Occipital lobe (tissue), 2 donors: ENCODE results near the gene DDX31. TPM values are rescaled to one million over a fixed set of nuclear protein-coding genes. Genes with fewer than 3 reads are reported as not detected.
"Not testable (repeated sequence)": the region's sequence is repeated elsewhere in the genome, so short reads cannot be mapped to it uniquely, and the experiment has no call there.

Experiments
- DNase-seq: peaks from one replicate; lab custom pipeline; 2025; lab: John Stamatoyannopoulos, UW
- total RNA-seq: library from RNA; depleted of rRNA; stranded (reverse); fragments of >200 nt; gene quantifications from one replicate; pipeline ENCODE4 v1.2.3, GENCODE V29; 2014

Gene DDX31
- total RNA-seq, 1 donor from 2014 or later = 7.3 TPM

DNA sequence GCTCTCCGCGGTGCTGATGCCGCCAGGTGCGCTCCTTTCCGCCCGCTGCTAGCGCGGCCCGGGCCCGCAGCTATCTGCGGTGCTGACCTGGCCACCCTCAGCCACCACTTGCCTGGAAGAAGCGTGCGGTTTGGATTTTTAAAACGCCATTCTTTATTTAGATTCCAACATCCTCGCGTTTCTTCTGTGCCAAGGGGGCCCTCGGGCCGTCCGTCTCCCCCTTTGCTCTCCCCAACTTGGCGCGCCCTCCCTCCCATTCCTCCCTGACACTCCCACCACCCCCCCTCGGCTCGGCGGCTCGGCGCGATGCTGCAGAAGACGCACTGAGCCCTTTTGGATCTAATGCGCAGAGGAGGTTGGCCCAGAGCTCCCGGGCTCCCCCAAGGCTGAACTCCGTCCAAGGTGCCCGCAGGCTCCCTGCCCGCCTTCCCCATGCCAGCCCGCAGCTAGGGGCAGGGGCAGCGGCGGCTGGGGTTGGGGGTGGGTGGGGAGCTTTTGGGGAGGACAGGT, 87.5 kb downstream of the DDX31 start, which contains the start of gene BARHL1:
Gene BARHL1 (plus strand): TSS at position 331 of the 510 bp plus-strand sequence. CDS start 192 bp downstream, outside the sequence.
- DNase-seq = no peak

DNA sequence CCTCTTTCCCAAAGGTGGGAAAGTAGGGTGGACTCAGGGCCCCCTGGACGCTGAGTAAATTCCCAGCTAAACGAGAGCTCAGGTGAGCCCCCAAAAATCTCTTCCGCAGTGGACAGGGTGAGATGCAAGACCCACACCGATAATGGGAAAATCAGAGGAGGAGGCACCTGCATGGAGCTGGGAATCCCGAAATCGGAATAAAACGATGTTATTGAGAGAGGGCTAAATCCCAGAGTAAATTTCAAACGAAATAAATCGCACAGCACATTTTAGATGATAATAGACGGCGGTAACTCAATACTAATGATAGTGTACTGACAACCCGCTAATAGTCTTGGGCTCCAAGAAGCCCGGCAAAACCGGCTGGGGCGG, 90.4 kb downstream of the DDX31 start:
- no peak for DNase-seq

DNA sequence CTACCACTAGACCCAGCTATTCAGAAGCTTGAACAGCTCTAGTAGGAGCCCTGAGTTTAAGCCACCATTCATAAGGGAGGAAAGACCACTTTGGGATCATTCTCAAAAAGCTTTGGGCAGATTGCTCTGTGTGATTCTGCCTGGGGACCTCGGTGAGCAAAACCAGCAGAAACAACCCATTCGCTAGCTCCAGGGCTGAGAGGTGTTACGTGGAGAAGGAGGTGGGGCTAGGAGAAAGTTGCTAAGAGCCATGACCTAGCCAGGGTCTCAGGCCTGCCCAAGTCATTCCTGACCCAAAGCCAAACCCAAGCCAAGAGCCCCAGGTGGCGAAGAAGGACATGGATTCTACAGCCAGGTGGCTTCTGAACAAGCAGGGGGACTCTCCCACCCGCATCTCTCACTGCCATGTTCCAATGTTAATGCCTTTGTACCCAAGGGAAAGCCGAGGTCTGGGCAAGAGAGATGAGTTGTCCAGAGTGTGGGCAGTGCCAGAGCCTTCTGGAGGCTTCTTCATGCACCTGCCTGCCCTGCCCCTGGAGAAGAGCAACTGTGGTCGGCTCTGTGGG, 91.3 kb downstream of the DDX31 start:
- no peak for DNase-seq

DNA sequence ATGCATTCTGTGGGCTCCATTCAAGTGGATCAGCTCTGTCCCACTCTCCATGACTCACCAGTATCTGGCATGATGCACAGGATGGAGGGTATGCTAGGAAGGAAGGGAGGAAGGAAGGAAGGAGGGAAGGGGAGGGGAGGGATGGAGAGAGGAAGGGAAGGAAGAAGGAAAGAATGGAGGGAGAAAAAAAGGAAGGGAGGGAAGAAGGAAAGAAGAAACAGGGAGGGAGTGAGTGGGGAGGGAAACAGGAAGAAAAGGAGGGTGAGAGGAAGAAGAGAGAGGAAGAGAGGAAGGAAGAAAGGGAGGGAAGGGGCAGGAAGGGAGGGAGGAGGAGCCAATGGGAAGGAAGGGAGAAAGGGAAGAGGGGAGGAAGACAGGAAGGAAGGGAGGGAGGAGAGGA, 92.7 kb downstream of the DDX31 start:
- DNase-seq = no peak

DNA sequence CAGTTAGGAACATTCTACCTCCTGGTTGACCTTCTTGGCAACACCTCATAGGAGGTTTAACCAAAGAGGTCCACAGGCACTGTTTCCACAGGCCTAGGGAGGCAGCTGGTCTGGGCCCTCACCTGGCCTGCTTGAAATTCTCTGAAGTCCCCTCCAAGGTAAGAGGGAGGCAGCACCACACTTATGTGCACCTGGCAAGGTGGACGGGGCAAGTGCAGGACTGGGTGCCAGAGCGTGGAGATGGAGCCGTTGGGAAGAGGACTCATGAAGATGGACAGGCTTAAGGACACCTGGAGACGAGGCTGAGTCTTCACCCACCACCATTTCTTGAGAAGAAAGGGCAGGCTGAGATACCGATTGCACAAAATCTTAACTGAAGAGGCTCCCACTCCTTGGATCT, 94.0 kb downstream of the DDX31 start:
- DNase-seq = no peak

DNA sequence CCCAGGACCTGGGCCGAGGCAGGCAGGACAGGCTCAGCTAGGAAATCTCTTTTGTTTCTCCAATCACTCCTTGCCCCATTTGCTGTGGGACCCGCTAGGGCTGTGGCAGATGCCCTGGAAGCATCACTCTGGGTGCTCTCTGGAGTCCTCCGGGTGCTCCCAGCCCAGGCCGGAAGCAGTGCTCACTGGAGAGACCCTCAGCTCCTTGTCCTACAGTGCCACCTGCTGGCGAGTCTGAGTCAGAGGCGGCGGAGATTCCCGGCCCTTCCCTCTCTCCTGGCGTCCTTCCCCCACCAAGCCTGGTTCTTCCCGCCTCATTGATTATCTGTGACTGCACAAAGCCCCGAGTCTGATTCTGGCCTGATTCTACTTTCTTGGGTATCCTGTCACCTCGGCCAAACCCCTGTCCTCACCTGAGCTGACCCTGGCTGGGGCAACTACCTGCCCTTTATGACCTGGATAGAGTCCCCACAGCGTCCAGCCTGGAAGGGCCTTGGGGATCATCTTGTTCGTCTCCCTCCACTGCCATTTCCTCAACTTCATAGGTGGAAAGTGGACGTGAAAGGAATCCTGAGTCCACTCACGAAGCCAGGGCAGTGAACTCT, 94.7 kb downstream of the DDX31 start:
- DNase-seq = peak; percentile 13

DNA sequence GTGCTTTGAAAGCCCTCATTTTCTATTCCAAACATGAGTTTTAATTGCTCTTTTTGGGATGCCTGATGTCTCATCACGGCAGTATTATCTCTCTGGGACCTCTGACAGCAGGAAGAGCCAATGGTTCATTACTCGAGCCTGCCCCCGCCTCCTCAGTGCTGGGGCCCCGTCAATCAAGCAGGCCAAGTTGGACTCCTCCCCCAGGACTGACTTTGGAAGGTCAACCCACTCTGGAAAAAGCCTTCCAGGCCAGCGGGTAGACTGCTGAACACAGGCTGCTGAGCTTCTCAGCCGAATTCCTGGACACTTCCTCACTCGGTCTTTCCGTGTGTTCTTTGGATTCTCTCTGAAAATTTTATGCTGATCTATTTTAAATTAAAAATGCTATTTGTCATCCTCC, 96.9 kb downstream of the DDX31 start:
- DNase-seq = no peak

DNA sequence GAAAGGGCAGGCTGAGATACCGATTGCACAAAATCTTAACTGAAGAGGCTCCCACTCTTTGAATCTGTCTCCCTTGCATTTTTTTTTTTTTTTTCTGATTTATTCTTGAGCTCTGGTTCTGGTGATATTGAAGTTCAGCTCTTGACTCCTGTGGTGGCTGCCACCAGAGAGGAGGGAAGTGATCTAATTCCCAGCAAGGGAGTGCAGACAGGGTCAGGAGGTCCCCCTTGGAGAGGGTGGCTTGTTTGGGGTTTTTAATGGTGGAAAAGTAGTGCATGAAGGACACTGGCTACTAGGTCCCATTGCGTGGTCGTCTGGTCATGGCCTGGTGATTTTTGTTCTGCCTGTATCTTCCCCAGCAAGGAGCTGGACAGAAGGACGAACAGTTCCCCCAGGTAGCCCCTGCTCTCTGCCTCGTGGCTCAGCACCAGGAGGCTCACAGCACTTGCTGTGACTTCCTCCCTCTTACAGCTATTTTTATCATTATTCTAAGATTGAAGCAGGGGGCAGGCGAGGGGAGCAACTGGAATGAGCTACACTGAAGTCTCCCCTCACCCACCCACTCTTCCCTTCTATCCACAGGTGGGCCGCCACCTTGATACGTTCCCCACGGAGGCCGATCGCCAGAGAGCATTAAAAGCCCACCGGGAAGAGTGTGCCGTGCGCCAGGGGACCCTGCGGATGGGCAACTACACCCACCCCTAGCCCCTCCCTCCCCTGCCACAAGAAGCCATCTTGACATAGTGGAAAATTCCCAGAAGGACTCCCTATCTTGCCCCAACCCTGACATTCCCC, 97.8 kb downstream of the DDX31 start:
- DNase-seq = no peak

DNA sequence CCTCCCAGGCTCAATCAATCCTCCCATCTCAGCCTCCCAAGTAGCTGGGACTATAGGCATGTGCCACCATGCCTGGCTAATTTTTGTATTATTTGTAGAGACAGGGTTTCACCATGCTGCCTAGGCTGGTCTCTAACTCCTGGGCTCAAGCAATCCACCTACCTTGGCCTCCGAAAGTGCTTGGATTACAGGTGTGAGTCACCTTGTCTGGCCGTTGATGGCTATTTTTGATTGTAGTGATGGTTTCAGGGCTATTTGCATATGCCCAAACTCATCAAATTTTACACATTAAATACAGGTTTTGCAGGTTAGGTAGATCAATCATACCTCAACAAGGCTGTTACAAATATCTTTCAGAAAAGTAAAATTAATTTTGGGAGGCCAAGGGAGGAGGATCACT, 101.0 kb downstream of the DDX31 start:
- DNase-seq = not testable (repeated sequence)

DNA sequence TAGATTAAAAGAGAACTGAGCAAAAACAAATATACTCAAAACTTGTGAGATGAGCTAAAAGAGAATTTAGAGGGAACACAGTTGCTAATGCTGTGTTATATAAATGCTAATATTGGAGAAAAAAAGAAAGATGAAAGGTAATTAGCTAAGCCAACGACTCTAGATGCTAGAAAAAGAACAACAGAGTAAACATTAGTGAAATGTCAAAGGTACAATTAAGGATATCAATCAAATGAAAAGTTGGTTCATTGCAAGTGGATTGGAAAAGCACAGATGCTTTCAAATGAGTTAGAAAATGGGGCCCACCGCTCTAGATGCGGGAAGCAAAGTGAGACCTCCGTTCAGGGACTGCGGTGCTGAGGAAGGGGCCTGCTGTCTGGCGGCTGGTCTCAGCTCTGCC, 105.3 kb downstream of the DDX31 start:
- DNase-seq = no peak

DNA sequence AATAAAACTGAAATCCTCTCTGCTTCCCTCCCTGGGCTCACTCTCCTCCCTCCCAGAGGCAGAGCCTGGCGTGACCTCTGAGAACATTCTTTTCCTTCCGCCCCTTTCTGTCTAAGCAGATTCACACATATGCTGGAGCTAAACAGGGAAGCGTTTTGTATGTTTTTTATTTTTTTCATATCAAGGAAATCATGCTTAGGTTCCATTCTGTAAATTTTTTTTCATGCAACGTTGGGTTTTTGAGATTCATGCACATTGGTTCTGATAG, 107.5 kb downstream of the DDX31 start:
- DNase-seq = no peak

DNA sequence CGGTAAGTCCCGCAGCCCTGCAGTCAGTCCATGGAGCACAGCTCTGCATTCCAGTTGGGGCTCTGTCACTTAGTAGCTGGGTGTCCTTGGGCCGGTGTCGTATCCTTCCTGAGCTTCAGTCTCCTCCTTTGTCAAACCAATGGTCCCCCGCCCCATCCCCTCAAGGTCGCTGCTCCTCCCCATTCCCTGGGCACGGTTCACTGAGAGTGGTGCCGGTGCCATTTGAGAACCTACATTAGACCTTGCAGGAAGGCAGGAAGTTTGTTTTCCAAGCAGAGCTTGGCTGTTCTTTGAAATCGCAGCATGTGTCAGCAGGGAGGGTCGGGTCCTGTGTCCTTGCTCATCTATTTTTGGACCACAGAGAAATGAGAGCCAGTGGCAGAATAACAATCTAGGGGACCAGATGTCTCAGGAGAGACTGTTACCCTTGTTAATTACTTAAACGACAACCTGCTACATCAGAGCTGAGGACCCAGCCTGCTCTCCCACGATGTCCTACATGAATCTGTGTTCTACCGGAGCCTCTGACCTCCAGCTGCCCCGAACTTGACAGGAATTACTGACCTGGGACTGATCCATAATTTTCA, 109.1 kb downstream of the DDX31 start:
- DNase-seq = no peak

DNA sequence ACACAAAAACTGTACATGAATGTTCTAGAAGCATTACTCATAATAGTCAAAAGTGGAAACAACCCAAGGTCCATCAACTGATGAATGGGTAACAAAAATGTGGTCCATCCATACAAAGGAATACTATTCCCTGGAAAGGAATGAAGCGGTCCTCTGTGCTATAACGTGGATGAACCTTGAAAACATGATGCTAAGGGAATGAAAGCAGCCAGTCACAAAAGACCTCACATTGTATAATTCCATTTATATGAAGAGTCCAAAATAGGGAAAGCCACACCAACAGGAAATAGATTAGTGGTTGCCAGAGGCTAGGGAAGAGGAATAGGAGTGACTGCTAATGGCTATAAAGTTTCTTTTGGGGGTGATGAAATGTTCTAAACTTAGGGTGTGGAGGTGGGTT, 110.1 kb downstream of the DDX31 start:
- no peak for DNase-seq

DNA sequence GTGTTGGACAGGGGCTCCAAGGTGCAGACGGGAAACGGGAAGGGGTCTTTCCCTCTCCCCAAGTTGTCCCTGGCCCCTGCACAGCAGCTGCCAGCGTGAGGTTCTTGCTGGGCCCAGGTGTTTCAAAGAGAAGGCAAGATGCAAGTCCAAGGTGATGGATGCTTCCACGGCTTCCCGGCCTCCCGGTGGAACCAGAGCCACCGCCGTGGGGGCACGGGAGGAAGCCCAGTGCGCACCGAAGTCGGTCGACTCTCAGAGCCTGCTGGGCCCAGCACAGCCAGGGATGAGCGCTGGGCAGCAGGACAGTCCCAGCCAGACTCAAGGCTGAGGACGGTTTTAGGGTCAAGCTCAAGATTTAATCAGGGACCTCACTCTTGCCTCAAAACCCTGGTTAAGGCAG, 112.6 kb downstream of the DDX31 start:
- no peak for DNase-seq

DNA sequence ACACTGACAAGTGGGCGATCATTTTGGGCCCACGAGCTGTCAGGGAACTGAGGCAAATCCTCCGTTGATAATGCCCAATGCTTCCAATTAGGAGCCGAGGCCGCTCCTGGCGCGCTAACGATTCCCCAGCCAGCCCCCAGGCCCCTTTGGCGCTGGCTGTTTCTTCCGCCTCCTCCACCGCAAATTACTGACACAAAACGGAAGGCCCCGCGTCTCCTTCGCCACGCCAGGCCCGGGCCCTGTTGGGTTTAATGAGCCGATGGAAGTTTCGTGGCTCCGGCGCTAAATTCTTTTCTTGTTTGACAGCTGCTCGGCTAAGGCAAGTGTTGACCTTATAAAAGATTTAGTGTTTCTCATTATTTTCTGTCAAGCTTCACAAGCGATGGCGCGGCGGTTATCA, 113.1 kb downstream of the DDX31 start:
- no peak for DNase-seq

DNA sequence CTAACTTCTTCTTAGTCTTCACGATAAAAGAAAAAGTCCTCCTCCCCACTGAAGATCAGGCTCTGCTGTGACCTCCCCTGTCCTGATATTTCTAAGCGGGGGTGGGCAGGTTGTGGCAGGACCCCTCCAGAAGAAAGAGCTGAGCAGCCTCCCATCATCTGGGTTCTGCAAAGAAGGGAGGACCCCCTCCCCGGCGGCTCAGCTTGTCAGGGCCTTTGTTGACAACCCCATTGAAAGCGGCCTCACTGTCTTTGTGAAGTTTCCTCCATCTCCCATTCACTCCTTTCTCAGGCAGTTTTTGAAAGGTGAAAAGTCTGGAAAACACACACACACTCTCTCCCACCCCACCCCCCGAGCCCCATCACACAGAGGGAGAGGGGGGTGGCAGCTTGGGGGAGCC, 113.5 kb downstream of the DDX31 start:
- DNase-seq = no peak

DNA sequence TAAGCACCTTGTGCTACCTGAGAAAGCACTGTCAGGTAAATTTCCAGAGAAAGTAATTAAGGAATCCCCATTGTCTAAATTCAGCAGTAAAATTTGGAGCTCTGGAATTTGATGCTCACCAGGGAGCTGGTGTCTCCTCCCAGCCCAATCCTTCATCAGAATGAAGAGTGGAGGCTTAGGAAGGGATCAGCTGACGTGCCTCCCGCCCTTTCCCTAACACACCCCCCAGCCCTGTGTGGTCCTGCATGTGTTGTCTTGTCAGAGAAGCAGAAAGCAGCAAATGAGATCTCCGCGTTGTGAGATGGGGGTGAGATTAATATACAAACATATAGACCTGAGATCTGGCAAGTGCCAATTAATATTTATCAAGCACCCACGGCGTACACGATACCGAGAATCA, 114.3 kb downstream of the DDX31 start:
- DNase-seq = no peak

DNA sequence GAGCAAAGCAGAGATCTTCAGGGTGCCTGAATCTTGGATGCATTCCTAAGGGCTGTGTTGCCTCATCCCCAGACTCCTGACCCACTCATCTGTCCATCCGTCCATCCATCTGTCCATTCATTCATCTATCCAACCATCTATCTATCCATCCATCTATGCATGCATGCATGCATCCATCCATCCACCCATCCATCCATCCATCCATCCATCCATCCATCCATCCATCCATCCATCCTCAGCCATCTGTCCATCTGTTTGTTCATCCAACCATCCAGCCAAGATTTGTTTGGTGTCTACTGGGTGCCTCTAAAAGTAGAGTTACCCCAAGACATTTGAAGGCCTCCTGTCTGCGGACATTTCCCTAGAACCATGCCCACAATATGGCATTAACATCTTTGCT, 115.0 kb downstream of the DDX31 start:
- DNase-seq = no peak

DNA sequence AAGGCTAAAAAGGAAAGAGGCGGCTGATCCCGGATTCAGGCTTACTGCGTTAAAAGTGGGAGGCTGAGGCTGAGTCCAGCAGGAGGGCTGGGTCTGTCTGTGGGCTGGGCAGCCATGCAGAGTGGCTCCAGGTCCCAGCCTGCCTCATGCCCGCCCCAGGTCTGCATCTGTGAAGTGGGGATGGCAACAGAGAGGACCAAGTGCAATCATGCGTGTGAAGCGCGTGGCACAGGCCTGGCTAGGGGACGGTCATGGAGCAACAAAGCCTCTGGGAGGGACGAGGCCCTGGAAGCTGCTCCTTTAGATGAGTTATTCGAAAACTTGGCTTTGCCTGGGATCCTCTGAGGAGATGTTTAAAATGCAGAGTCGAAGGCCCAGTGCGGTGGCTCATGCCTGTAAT, 117.7 kb downstream of the DDX31 start:
- no peak for DNase-seq

DNA sequence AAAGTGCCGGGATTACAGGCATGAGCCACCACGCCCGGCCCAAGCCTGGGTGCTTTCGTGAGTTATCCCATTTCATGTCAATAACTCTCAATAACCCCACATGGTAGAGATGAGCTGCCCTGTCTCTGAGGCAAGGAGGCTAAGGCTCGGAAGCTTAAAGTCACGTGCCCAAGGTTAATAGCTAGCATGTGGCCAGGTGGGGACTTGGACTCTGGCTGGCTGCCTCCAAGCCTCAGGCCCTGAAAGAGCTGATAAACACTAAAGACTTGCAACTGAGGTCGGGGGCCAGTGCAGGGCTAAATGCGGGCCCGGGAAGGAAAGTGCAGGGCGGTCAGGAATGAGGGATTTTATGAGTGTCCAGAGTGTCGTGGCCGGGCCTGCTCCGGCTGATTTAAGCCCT, 118.2 kb downstream of the DDX31 start:
- DNase-seq = no peak

DNA sequence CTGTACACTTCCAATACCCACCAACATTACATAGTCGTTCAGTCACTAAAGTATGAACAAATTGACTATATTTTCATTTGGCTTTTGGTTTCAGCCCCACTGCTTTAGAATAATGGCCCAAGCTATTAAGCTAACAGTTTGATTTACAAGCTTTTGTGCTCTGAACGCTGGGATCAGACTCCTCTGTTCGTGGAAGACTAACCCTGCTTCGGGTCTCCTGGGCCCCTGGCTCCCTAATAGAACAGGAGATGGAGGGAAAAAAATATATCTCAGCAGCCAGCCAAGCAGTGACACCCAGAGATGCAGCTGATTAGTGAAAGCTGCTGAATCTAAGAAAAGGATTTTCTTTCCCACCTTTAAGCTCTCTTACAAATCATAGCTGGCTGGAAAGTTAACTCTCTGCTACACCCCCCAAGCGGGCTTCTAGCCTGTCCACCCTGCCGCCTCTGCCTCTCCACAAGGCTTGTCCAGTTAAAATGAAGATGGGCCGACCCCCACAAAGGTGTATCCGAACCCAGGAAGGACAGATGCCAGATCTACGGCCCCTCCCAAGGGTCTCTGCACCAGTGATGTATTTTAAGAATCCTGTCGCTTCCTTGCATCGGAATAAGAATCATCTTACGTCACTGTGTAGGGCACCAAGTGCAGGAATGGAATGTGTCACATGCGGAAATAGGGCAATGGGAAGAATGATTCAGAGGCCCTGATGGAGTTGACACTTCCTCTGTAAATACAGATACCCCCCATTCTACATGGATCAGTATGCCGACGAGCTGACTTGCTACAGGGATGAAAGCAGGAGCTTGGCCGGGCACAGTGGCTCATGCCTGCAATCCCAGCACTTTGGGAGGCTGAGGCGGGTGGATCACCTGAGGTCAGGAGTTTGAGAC, 120.8 kb downstream of the DDX31 start:
- no peak for DNase-seq
